Dedifferentiated amniotic fluid mesenchymal stem cell (primary cell): ENCODE data around the gene TRMT2B.
"Not testable (repeated sequence)": the region's sequence is repeated elsewhere in the genome, so short reads cannot be mapped to it uniquely, and the experiment has no call there.

Experiments
- DNase-seq: peaks from one replicate; pipeline ENCODE4 v3.0.0-alpha.2; 2016; ENCODE audit errors: extremely low spot score

The TRMT2B gene, protein sequence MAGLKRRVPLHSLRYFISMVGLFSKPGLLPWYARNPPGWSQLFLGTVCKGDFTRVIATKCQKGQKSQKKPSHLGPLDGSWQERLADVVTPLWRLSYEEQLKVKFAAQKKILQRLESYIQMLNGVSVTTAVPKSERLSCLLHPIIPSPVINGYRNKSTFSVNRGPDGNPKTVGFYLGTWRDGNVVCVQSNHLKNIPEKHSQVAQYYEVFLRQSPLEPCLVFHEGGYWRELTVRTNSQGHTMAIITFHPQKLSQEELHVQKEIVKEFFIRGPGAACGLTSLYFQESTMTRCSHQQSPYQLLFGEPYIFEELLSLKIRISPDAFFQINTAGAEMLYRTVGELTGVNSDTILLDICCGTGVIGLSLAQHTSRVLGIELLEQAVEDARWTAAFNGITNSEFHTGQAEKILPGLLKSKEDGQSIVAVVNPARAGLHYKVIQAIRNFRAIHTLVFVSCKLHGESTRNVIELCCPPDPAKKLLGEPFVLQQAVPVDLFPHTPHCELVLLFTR

GRCh38 chrX:101051549-101052302 lies at the start of gene TRMT2B:
TSS of gene TRMT2B (minus strand) at chrX:101052111. CDS start at chrX:101042289, 9,822 bp downstream.
- DNase-seq = peak; percentile 49

- peak; percentile 83 for DNase-seq
Observed at GRCh38 chrX:101097546-101098453, 45.9 kb upstream of the TRMT2B start, which contains the start of gene CENPI. TSS of gene CENPI (plus strand) at chrX:101098204. CDS start at chrX:101101071, 2,867 bp downstream.

- DNase-seq = no peak
Observed at GRCh38 chrX:101091817-101092216, 39.9 kb upstream of the TRMT2B start.

GRCh38 chrX:101081231-101081630 lies 29.3 kb upstream of the TRMT2B start:
- no peak for DNase-seq

- DNase-seq = no peak
Observed at GRCh38 chrX:101080326-101081124, 28.6 kb upstream of the TRMT2B start.

GRCh38 chrX:101079736-101080270 lies 27.9 kb upstream of the TRMT2B start:
- DNase-seq = no peak

- no peak for DNase-seq
Observed at GRCh38 chrX:101078716-101079598, 27.0 kb upstream of the TRMT2B start, which contains the start of gene TMEM35A. TSS of gene TMEM35A (plus strand) at chrX:101078879. CDS start at chrX:101079003, 124 bp downstream.

DNA sequence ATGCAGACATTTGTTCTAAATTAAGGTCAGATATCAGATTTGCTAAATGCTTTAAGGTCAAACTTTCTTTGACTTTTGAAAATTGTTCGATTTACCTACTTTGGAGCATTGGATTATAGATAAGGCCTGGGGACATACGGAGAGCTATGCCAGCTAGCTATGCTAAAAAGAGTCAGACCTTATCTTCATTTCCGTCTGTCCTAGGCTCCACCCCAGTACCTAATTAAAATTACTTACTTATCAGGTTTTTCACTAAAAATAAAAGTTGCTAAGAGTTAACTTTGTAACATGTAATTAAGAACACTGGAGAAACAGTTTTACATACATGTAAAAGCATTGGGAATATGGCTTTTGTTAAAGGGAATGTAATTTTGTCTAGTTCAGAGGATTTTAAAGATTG lies 19.7 kb upstream of the TRMT2B start:
- DNase-seq = no peak

GRCh38 chrX:101062176-101062575 lies 10.3 kb upstream of the TRMT2B start:
- no peak for DNase-seq

GRCh38 chrX:101057093-101057714 lies 5.3 kb upstream of the TRMT2B start:
- peak; percentile 4 for DNase-seq

DNA sequence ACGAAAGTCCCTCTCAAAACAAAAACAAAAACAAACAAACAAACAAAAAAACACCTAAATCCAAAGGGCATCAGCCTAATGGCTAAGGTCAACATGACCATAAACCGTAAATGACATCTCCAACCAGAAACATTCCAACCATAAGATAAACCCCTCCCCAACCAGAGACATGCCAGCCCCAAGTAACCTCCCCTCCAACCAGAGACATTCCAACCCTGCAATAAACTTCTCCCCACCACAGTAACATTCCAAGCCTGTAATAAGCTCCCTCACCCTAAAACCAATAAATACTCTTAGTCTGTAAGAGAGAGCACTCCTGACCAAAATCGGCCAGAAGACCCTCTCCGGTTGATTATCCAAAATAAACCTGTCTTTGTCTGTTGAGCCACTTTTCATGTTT lies 4.6 kb upstream of the TRMT2B start:
- not testable (repeated sequence) for DNase-seq

DNA sequence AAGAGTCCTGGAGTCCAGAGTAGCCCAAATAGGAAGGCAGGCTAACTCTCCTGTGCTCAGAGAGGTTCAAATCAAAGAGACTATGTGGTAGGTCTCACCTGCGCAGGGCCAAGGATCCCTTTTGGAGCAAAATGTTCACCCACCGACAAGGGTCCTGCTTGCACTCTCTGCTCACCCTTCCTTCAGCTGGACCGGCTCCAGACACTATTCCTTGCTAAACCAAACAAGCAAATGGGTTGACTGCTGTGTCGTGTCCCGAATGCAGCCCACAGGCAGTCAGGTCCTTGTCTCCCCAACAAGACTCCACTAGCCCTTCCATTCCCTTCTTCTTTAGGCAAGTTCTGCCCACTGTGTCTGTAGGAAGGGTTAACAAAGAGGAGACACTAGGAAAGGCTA lies 760 bp downstream of the TRMT2B start:
- no peak for DNase-seq

DNA sequence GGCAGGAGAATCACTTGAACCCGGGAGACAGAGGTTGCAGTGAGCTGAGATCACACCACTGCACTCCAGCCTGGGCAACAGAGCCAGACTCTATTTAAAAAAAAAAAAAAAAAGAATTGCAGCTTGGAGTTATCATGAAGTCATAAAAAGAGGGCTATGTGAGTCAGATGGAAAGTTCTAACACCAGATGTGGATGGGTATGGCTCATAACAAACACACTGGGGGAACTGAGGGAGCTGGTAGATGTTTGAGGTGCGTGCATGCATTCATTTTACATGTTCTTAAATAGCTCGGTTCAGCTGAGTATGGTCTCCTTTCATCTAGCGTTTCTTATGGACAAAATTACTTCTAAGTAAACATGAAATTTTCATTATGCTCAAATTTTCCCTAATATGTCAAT lies 11.7 kb downstream of the TRMT2B start:
- no peak for DNase-seq

DNA sequence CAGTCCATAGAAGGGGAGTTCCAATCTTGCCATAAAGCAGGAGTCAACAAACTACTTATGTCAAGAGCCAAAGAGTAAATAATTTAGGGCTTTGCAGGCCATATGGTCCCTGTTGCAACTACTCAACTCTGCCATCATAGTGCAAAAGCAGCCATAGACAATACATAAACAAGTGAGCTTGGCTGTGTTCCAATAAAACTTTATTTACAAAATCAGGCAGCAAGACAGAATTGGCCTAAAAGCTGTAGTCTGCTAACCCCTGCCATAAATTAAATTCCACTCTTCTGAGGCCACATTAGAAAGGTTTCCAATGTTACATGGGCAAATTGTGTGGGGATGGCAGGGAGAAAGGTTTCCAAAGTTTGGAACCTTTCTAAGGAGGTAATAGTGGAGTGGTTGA lies 14.7 kb downstream of the TRMT2B start:
- DNase-seq = no peak

DNA sequence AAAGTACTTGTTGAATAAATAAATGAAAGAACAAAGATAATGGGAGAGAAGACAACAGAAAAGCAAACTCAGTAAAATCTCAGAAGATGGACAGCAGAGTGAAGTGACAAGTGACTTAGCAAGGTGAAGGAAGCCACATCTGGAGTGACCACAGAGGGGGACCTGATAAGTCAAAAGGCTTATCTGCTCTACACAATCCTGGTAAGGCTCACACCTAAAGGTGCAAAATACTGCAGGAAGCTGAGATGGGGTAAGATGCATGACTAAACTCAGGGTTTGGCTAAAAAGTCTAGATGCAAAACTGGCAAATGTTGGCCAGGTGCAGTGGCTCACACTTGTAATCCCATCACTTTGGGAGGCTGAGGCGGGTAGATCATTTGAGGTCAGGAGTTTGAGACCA lies 22.2 kb downstream of the TRMT2B start:
- no peak for DNase-seq

DNA sequence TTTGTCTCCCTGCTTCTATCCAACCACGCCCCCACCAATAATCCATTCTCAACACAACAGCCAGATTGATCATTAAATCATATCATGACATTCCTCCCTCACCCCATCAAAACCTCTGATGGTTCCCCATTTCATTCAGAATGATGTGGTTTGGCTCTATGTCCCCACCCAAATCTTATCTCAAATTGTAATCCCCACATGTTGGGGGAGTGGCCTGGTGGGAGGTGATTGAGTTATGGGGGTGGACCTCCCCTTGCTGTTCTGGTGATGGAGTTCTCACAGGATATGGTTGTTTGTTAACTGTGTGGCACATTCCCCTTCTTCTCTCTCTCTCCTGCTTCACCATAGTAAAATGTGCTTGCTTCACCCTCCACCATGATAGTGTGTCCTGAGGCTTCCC lies 23.3 kb downstream of the TRMT2B start:
- DNase-seq = no peak

- DNase-seq = no peak
Observed at GRCh38 chrX:101025126-101025525, 26.8 kb downstream of the TRMT2B start.

DNA sequence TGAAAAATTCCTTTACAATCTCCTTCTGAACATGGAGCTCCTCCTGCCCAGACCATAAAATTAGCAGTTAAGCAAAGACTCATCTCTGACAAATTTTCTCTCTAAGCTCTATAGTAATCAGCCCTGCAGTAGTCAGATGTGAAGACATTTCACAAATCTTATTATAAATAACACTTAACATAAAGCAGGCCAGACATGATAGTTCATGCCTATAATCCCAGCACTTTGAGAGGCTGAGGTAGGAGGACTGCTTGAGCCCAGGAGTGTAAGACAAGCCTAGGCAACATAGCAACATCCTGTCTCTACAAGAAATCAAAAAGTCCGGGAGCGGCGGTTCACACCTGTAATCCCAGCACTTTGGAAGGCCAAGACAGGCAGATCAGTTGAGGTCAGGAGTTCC lies 29.9 kb downstream of the TRMT2B start:
- DNase-seq = no peak

DNA sequence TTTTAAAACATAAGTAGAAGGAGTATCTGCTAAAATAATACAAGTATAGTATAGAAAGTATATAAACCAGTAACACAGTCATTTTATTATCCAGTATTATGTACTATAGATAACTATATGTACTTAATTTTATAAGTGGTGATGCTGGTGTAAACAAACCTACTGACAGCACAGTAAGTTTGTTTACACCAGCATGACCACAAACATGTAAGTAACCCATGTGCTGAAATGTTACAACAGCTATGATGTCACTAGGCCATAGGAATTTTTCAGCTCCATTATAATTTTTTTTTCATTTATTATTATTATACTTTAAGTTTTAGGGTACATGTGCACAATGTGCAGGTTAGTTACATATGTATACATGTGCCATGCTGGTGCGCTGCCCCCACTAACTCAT lies 39.9 kb downstream of the TRMT2B start:
- DNase-seq = not testable (repeated sequence)
